Ramos (cell line): ENCODE measurements around the gene CCDC177.

ENCODE experiments used
- in situ Hi-C: fragments of 300-500 bp; cut with MboI; formaldehyde crosslinking; loops from one replicate; pipeline ENCODE4 v1.14.3; 2022; ENCODE audit warnings: low sequenced_read_pairs; ENCODE audit not compliant: unreplicated experiment

The CCDC177 gene

DNA sequence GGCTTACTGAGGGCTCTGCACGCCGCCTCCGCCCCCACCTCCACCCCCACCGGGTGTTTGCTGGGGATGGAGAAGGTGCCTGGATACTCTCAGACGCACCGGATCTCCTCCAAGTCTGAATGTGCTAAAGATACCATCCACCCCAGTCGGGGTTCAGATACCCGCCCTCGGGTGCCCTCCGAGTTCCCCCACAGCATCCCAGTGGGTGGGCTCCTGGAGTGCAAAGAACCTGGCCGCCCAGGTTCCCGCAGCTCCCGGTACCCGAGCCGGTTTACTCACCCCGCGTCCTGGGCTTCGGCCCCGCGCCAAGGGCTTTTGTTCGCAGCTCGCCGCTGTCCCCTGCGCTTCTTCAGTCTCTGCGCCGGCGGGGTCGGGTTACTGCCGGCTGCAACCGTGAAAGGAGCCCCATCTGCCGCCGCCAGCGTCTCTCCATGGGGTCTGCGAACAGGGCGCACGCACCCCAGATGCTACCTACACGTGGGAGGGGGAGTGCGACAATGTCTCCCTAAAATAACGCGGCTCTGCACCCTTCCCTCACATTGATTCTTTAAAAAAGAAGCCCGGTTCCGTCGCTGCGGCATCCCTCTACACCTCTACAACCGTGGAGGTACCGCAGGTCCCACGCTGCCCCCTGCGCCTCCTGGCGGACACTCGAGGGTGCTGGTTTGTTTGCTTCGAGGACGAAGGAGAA lies at the start of gene CCDC177:
CCDC177 (minus strand) TSS at position 609 of the 691 bp plus-strand sequence. CDS start 1,249 bp downstream, outside the sequence.
- in situ Hi-C loops: loop anchor here (10.0 kb wide), 1 partner anchor 320 kb away; no protein-coding TSS in a partner anchor

DNA sequence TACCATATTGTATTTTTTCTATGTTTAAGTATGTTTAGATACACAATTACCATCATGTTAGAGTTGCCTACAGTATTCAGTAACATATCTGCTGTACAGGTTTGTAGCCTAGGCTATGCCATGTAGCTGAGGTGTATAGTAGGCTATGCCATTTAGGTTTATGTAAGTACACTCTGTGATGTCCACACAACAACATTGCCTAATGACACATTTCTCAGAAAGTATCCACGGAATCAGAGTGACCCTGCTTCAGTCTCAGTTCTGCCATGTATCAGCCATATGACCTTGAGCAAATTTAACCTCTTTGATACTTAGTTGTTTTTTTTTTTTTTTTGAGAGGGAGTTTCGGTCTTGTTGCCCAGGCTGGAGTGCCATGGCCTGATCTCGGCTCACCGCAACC lies 49.5 kb upstream of the CCDC177 start:
- in situ Hi-C loops: loop anchor here (25.0 kb wide), 1 partner anchor 1038 kb away; no protein-coding TSS in a partner anchor

DNA sequence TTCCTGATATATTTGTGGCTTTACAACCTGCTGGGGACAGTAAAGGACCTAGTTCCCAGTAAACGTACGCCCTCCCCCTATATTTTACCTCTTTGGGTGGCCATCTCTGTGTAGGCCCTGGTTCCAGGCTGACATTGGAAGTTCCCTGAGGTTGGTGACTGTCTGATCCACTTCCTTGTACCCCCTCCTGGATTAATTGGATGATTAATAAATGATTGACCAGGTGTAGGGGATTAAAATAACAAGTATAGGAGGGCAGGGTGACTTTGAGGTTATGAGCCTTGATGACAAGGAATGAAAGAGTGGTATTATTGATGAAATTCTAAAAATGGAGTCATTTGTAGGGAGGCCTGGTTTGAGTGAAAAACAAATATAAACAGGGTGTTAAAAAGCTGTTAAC lies 46.3 kb upstream of the CCDC177 start:
- in situ Hi-C loops: loop anchor here (25.0 kb wide), 1 partner anchor 1041 kb away; no protein-coding TSS in a partner anchor

DNA sequence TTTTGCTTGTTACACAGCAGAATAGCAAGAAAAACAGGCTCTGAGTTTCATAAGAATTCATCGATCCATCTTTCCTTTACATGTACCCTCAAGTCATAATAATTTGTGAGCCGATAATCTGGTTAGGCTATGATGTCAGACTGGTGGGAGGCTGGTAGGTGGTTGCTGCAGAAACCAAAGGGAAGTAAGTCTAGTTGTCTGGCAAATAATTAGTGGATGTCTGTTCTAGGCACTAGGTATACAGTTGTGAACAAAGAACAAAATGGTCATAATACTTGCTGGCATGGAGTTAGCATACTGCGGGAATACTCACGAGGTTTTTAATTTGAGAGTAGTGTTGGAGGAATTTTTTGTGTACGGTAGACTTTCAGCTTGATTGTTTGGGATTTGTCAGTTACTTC lies 45.5 kb upstream of the CCDC177 start:
- in situ Hi-C loops: loop anchor here (25.0 kb wide), 1 partner anchor 1042 kb away; no protein-coding TSS in a partner anchor

- in situ Hi-C loops: loop anchor here (5.0 to 25.0 kb wide), 2 partner anchors 43 to 1043 kb away; no protein-coding TSS in a partner anchor
These were observed 44.3 kb upstream of the CCDC177 start for GRCh38 chr14:69619012-69619411.

GRCh38 chr14:69617796-69618195 lies 43.1 kb upstream of the CCDC177 start:
- in situ Hi-C loops: loop anchor here (5.0 to 25.0 kb wide), 2 partner anchors 45 to 1045 kb away; no protein-coding TSS in a partner anchor

GRCh38 chr14:69616408-69616773 lies 41.7 kb upstream of the CCDC177 start:
- in situ Hi-C loops: loop anchor here (5.0 to 25.0 kb wide), 2 partner anchors 46 to 1046 kb away; no protein-coding TSS in a partner anchor

DNA sequence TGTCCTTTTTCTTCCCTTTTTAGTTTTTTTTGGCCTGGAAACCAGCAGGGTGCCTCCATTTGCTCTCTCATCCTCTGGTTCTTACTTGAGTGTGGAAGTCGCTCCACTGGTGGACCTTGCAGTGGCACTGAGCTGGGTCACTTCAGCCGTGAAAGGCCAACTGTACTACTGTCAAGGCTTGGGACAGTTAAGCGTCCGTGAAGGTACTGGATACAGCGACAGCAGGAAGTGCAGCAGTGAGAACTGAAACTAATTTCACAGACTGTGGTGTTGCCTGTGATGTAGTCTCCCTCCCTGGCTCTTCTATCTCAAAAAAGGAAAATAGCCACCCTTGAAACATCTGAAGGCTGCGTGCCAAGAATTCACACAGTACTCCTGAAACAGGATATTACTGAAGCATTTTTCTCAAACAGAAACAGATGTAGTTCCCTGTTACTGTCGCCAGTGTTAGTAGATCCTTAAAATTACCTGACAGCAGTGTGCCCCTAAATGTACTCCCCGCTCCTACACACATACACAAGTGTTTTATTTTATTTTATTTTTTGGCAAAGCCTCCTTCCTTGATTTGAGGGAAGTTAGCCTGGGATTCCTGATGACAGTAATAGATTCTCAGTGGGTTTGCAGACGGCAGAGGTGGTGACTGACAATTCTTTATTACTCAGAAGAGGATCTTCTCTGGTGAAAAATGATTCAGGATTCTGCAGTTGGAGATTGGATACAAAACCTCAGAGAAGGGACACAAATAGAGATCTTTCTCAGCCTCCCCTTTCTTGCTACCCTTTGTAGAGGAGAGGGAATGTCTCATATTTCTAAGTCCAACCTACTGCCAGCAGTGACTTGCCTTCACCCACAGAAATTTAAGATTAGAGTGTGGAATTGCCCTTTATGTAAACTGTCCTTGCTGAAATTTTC lies 41.1 kb upstream of the CCDC177 start:
- in situ Hi-C loops: loop anchor here (5.0 to 25.0 kb wide), 2 partner anchors 47 to 1047 kb away; no protein-coding TSS in a partner anchor

- in situ Hi-C loops: loop anchor here (5.0 to 25.0 kb wide), 2 partner anchors 47 to 1047 kb away; no protein-coding TSS in a partner anchor
These were observed 40.4 kb upstream of the CCDC177 start for GRCh38 chr14:69615121-69615495.

- in situ Hi-C loops: loop anchor here (25.0 kb wide), 1 partner anchor 1048 kb away; no protein-coding TSS in a partner anchor
These were observed 39.9 kb upstream of the CCDC177 start for GRCh38 chr14:69614592-69614991.

DNA sequence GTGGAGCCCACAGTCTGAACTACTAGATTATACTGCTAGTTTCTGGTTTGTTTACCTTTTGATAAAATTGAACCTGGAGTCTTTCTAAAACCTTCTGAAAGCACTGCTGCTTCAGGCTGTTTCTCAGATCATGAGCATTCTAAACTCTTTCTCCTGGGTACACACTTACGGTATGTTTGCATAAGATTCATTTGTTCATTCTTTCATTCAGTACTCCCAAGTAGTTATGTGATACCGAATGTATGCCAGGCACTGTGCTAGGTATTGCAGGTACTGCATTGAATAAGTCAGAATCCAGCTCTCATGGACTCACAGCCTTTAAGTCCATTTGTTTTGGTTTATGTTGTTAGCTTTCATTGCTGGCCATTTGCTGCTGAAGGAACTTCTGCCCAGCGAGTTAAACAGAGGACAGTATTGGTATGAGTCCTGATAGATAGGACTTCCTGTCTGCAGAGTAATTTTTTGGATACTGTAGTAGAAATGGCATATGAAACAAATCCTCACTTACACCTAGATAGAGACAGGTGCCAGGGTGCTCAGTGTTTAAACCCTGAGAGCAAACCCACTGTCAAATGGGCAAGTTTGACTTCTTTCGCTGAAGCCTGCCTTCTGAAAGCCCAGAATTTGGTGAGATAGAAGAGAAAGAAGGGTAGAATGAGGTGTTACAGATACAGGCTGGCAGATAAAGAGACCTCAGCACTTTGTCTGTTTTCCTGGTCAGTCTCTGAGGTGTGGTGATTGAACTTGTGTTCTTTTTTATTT lies 38.8 kb upstream of the CCDC177 start:
- in situ Hi-C loops: loop anchor here (25.0 kb wide), 1 partner anchor 1049 kb away; no protein-coding TSS in a partner anchor

- in situ Hi-C loops: loop anchor here (25.0 kb wide), 1 partner anchor 1050 kb away; no protein-coding TSS in a partner anchor
These were observed 38.1 kb upstream of the CCDC177 start for GRCh38 chr14:69612783-69613130.

DNA sequence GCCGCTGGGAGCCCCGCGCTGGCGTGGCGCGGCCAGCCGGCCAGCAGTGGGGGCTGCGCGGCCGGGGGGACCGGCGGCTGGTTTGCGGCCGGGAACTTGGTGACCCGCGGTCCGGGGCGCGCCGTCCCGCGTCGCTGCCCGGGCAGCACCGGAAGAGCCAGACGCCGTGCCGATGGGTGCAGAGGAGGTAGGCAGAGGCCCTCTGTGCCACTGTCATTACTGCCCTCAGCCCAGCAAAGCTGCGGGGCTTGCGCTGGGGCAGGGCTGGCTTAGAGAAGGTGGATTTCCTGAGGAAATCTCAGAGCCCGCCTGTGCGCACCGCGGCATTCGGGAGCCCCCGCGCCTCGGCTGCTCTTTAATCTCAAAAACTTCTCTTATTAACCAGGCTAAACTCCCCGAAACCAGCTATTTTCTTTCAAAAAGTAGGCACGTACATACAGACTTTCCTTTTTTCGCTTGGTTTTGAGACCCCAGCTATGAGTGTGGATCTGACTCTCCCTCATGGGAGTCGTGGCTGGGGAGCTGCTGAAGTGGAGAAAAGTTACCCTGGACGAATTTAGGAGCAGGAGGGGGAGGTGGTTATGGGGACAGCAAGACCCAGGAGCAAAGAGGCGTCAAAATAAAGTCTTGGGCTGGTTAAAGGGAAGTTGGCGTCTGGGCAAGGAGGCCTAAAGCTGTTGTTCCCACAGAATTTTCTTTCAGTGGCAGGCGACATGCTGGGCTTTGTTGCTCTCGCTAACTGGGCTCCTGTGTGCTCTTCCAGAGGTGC lies 37.5 kb upstream of the CCDC177 start:
- in situ Hi-C loops: loop anchor here (25.0 kb wide), 1 partner anchor 1050 kb away; no protein-coding TSS in a partner anchor

- in situ Hi-C loops: loop anchor here (25.0 kb wide), 1 partner anchor 1051 kb away; no protein-coding TSS in a partner anchor
These were observed 36.7 kb upstream of the CCDC177 start, which contains the start of gene SUSD6 for GRCh38 chr14:69611172-69612013. Gene SUSD6 (plus strand): TSS chr14:69611596. CDS start chr14:69658593, 46,997 bp downstream.

DNA sequence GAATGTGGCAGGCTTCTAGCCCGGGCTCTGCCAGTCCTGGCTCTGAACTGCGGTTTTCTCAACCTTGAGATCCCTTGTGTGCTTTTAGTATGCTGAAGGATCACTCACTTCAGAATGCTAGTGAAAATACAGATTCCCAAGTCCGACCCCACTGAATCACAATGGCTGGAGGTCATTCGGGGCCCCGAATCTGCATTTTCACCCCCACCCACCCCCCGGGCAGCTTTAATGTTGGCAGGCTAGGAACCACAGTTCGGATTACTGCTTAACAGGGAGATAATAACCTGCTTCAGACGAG lies 36.2 kb upstream of the CCDC177 start:
- in situ Hi-C loops: loop anchor here (25.0 kb wide), 1 partner anchor 1051 kb away; no protein-coding TSS in a partner anchor

DNA sequence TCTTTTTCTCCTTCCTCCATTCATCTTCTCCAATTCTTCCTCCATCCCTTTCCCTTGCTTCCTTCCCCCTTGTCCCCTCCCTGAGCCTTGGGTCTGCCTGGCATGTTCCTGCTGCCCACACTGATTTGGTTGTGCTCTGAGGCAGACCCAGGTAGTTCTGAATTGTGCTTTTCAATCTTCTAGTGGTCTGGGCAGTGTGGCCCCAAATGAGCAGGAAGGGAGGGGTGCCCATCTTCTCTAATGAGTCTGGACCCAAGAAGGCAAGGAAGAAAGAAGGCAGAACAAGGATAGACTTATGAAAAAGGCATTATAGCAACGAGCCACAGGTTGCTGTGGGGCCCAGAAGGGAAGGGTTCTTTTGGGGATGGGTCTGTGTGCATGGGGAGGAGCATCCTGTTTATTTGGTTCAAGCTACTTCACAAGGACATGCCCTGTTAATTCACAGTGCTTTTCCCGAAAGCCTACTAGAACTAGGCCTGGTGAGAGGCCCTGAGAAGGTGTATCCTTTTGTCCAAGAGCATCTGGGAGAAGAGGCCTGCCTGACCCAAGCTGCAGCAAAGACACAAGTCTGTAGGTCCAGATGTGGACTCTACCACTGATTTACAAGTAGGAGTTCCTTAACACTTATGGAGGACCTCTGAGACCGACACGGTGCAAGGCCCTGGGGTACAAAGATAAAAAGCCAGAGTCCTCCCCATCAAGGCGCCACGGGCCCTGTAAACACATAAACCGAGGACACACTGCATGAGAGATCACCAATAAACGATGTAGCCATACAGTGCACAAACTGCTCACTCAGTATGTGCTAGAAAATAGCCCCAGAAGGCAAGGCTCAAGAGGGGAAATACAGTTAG lies 35.6 kb upstream of the CCDC177 start:
- in situ Hi-C loops: loop anchor here (25.0 kb wide), 1 partner anchor 1052 kb away; no protein-coding TSS in a partner anchor
